Fibroblast of skin of abdomen (primary cell): ENCODE data around the gene PPP1R10.

Experiments
- DNase-seq: peaks from one replicate; pipeline ENCODE4 v3.0.0-alpha.2; 2013

The PPP1R10 gene

DNA sequence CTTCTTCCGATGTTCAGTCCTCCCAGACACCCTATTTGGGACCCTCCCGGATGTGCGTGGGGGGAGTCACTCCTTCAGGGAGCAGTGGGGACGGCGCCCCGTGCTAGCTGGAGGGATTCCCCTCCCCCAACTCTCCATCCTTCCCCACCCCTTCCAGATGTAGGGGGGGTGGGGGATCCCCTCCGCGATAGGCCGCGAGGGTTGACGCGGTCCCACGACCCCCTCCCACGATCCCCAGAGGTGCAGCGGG lies 61.3 kb downstream of the PPP1R10 start:
- DNase-seq, result no peak

DNA sequence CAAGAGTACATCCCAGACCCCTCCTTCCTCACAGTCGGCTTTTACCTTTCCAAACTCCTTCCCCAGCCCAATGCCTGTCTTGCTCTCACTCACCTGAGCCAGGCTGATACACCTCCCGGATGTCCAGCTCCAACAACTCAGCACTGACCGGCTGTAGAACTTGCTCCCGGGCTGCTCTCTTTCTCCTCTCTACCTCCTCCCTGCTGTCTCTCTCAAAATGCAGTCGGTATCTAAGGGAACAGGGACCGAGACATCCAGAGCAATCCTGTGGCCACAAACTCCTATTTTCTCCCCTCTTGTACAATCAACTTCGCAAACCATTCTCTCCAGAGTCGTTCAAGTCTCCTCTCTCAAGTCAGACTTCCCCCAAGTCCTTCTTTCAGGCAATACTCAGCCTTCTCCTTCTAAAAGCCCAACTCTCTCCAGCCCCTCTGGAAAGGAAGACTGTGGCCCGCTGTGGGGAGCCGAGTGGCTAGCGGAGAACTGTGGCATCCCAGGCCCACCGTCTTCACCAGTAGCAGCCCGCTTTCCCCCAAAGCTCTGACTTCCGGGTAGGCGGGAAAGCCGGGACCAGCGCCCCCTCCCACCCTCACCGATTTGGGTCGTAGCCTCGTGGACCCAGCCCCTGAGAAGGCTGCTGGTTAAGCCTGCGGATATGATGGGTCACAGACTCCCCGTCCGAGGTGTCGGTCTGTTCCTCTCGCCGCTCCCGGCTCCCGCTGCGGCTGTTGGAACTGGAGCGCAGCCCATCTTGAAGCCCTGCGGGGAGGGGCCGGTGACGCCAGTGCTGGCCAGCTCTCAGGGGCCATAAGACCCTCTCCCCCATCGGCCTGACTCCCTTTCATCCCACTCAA lies 61.9 kb downstream of the PPP1R10 start:
- peak; percentile 37 for DNase-seq

GRCh38 chr6:30554404-30554803 lies 62.6 kb downstream of the PPP1R10 start:
- no peak for DNase-seq
